Caco-2 (cell line): ENCODE results near the gene COL6A3. TPM values are rescaled to one million over a fixed set of nuclear protein-coding genes. Genes with fewer than 3 reads are reported as not detected.

Source experiments
- BruUV-seq: library from RNA; stranded (reverse); fragments of 400-500 nt; replicated peaks from 2 replicates; lab custom pipeline; 2021; lab: Mats Ljungman, UMichigan
- CTCF ChIA-PET: fragments of 300-600 bp; sonication (Branson Sonifier 250); formaldehyde crosslinking; loops from one replicate; lab custom pipeline; 2022; ENCODE audit warnings: antibody characterized with exemption; lab: Charles Lee
- POLR2A ChIA-PET: fragments of 300-600 bp; sonication (Branson Sonifier 250); formaldehyde crosslinking; loops from one replicate; lab custom pipeline; 2022; ENCODE audit warnings: antibody characterized with exemption; lab: Charles Lee
- DNase-seq, 2 experiments: peaks; one replicate each; pipeline versions ENCODE4 v3.0.0 to v3.0.0-alpha.2; 2020 to 2022
- H3K27me3 ChIP-seq: replicated peaks from 2 replicates; pipeline ENCODE4 v1.6.0; 2011; ENCODE audit warnings: low read length; ENCODE audit not compliant: control insufficient read depth, insufficient read depth
- H3K36me3 ChIP-seq: 2 replicates; pipeline ENCODE4 v1.5.1; 2011; ENCODE audit warnings: low read length; ENCODE audit not compliant: control insufficient read depth, insufficient read depth
- H3K4me1 ChIP-seq: fragments of 250-450 bp; sonication (Bioruptor Pico); 2 replicates; pipeline ENCODE4 v1.5.1; 2020; ENCODE audit warnings: mild to moderate bottlenecking
- H3K4me3 ChIP-seq: 2 replicates; pipeline ENCODE4 v1.5.1; 2011; ENCODE audit warnings: low read depth, mild to moderate bottlenecking, control low read depth, low read length
- H3K9me3 ChIP-seq: fragments of 250-450 bp; sonication (Bioruptor Pico); 2 replicates; pipeline ENCODE4 v1.5.1; 2020; ENCODE audit warnings: mild to moderate bottlenecking, moderate library complexity
- H3K27ac Mint-ChIP-seq: one replicate; pipeline ENCODE4 v1.8.0; 2022; ENCODE audit warnings: mixed read lengths; ENCODE audit not compliant: unreplicated experiment
- H3K27me3 Mint-ChIP-seq: one replicate; pipeline ENCODE4 v1.8.0; 2022; ENCODE audit warnings: mixed read lengths; ENCODE audit not compliant: insufficient read depth, unreplicated experiment
- H3K36me3 Mint-ChIP-seq: one replicate; pipeline ENCODE4 v1.8.0; 2022; ENCODE audit warnings: mild to moderate bottlenecking, mixed read lengths; ENCODE audit not compliant: insufficient read depth, unreplicated experiment
- H3K4me1 Mint-ChIP-seq: one replicate; pipeline ENCODE4 v1.8.0; 2022; ENCODE audit warnings: low read depth, mixed read lengths; ENCODE audit not compliant: unreplicated experiment
- H3K4me3 Mint-ChIP-seq: one replicate; pipeline ENCODE4 v1.8.0; 2022; ENCODE audit warnings: mild to moderate bottlenecking, moderate library complexity, mixed read lengths; ENCODE audit not compliant: unreplicated experiment
- H3K9me3 Mint-ChIP-seq: one replicate; pipeline ENCODE4 v1.8.0; 2022; ENCODE audit warnings: mixed read lengths; ENCODE audit not compliant: unreplicated experiment
- intact Hi-C: fragments of 100-400 bp; cut with micrococcal nuclease; formaldehyde crosslinking; loops from one replicate; pipeline ENCODE4 v1.10.0; 2022; ENCODE audit not compliant: unreplicated experiment
- total RNA-seq: library from RNA; stranded (reverse); gene quantifications from 2 replicates; pipeline ENCODE4 v1.2.3, GENCODE V29; 2022
- TF ChIP-seq, protein P1 (sequence below), 2 experiments: fragments of 200-600 bp in 1 of 2; IDR thresholded peaks; 1 replicate in 1 of 2; 2 replicates in 1 of 2; pipeline versions ENCODE4 v1.5.1 to v1.8.0; 2011 to 2022; ENCODE audit warnings: antibody characterized with exemption in 1 of 2, control low read depth in 1 of 2, inconsistent platforms in 1 of 2, low read depth in 1 of 2, low read length in 1 of 2, mild to moderate bottlenecking in 1 of 2, moderate library complexity in 1 of 2; ENCODE audit not compliant: insufficient read depth in 1 of 2, severe bottlenecking in 1 of 2, unreplicated experiment in 1 of 2

COL6A3 gene
- total RNA-seq, 1 experiment from 2014 or later = 0.73 TPM

DNA sequence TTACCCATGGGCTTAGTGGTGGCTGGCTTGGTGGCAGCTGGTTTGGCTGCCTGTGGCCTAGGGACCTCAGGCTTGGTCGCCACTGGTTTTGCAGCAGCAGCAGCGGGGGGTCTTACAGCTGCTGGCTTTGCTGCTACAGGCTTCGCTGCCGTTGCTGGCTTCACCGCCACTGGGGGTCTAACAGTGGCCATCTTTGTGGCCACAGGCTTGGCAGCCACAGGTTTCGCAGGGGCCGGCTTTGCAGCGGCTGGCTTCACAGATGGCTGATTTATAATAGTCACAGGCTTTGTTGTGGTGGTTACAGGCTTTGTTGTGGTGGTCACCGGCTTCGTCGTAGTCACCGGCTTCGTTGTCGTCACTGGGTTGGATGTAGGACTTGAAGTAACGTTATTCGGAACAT lies 77.8 kb downstream of the COL6A3 start:
- ChIA-PET CTCF (no interaction called here), POLR2A (no interaction called here)
- H3K9me3 ChIP-seq = no peaks in the 10 kb centered on the region
- TF ChIP-seq, protein P1, sequence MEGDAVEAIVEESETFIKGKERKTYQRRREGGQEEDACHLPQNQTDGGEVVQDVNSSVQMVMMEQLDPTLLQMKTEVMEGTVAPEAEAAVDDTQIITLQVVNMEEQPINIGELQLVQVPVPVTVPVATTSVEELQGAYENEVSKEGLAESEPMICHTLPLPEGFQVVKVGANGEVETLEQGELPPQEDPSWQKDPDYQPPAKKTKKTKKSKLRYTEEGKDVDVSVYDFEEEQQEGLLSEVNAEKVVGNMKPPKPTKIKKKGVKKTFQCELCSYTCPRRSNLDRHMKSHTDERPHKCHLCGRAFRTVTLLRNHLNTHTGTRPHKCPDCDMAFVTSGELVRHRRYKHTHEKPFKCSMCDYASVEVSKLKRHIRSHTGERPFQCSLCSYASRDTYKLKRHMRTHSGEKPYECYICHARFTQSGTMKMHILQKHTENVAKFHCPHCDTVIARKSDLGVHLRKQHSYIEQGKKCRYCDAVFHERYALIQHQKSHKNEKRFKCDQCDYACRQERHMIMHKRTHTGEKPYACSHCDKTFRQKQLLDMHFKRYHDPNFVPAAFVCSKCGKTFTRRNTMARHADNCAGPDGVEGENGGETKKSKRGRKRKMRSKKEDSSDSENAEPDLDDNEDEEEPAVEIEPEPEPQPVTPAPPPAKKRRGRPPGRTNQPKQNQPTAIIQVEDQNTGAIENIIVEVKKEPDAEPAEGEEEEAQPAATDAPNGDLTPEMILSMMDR (IDR thresholded peaks at IDR 0.05; ENCODE audit: insufficient read depth in 1 of 2, low read depth in 1 of 2, low read length in 1 of 2, severe bottlenecking in 1 of 2, unreplicated experiment in 1 of 2) = no peak
- BruUV-seq = no TSS peak
- no peaks in the 10 kb centered on the region for H3K27me3 ChIP-seq
- H3K4me1 ChIP-seq = no peaks in the 10 kb centered on the region
- Mint-ChIP-seq H3K27ac (no peak overlapping the region), H3K9me3 (no peaks in the 10 kb centered on the region), H3K4me1 (no peaks in the 10 kb centered on the region), H3K36me3 (no peaks in the 10 kb centered on the region), H3K27me3 (peaks cover 3% of the 10 kb centered on the region), H3K4me3 (no peak overlapping the region)
- no peak for DNase-seq
- H3K36me3 ChIP-seq = no peaks in the 10 kb centered on the region
- intact Hi-C loops = no loop called here
- no peak overlapping the region for H3K4me3 ChIP-seq

GRCh38 chr2:237333748-237334147 lies 80.2 kb downstream of the COL6A3 start:
- intact Hi-C loops = no loop called here
- ChIA-PET POLR2A (no interaction called here), CTCF (interaction anchor here (0.6 kb wide), 1 partner anchor 201 kb away, joined by 3 read pairs; no protein-coding TSS in a partner anchor)
- Mint-ChIP-seq H3K9me3 (no peaks in the 10 kb centered on the region), H3K4me3 (no peak overlapping the region), H3K36me3 (no peaks in the 10 kb centered on the region), H3K27me3 (peaks cover 3% of the 10 kb centered on the region), H3K27ac (no peak overlapping the region), H3K4me1 (no peaks in the 10 kb centered on the region)
- H3K4me1 ChIP-seq = no peaks in the 10 kb centered on the region
- DNase-seq = no peak
- H3K36me3 ChIP-seq = no peaks in the 10 kb centered on the region
- TF ChIP-seq, protein P1 (IDR thresholded peaks at IDR 0.05; ENCODE audit: insufficient read depth in 1 of 2, low read depth in 1 of 2, low read length in 1 of 2, severe bottlenecking in 1 of 2, unreplicated experiment in 1 of 2) = no peak
- no peak overlapping the region for H3K4me3 ChIP-seq
- no TSS peak for BruUV-seq
- no peaks in the 10 kb centered on the region for H3K27me3 ChIP-seq
- H3K9me3 ChIP-seq = no peaks in the 10 kb centered on the region

GRCh38 chr2:237330541-237330940 lies 83.4 kb downstream of the COL6A3 start:
- ChIA-PET POLR2A (no interaction called here), CTCF (no interaction called here)
- Histone ChIP-seq H3K36me3 (no peaks in the 10 kb centered on the region), H3K4me3 (no peak overlapping the region), H3K27me3 (no peaks in the 10 kb centered on the region), H3K4me1 (no peaks in the 10 kb centered on the region), H3K9me3 (no peaks in the 10 kb centered on the region)
- H3K4me1 Mint-ChIP-seq = no peaks in the 10 kb centered on the region
- peaks cover 3% of the 10 kb centered on the region for H3K27me3 Mint-ChIP-seq
- H3K36me3 Mint-ChIP-seq = no peaks in the 10 kb centered on the region
- intact Hi-C loops = no loop called here
- TF ChIP-seq, protein P1 (IDR thresholded peaks at IDR 0.05; ENCODE audit: insufficient read depth in 1 of 2, low read depth in 1 of 2, low read length in 1 of 2, severe bottlenecking in 1 of 2, unreplicated experiment in 1 of 2) = no peak
- BruUV-seq = no TSS peak
- H3K4me3 Mint-ChIP-seq = no peak overlapping the region
- DNase-seq = no peak
- H3K27ac Mint-ChIP-seq = no peak overlapping the region
- H3K9me3 Mint-ChIP-seq = no peaks in the 10 kb centered on the region
